ENCODE data around the gene TNFAIP2. TPM values are rescaled to one million over a fixed set of nuclear protein-coding genes. Genes with fewer than 3 reads are reported as not detected.

The TNFAIP2 gene
- total RNA-seq, 4 donors from 2014 or later, result 14.8 to 72.9 (median 22.3) TPM

GRCh38 chr14:103137689-103138300, 14.5 kb downstream of the TNFAIP2 start:
- no peak for DNase-seq
- peaks cover 0 to 23% of the 10 kb centered on the region in 2 donors for H3K36me3 ChIP-seq
- no peaks in the 10 kb centered on the region for H3K27me3 ChIP-seq
- no peak overlapping the region for H3K4me3 ChIP-seq
- H3K27ac ChIP-seq, result peak overlapping the region in 3 of 4 donors; percentile 59 to 83 (median 74)
- no peak for ATAC-seq
- H3K9me3 ChIP-seq, result no peaks in the 10 kb centered on the region
- in situ Hi-C loops (cut with MboI; ENCODE audit: low sequenced_read_pairs in 4 of 4) (no loop called here), intact Hi-C loops (cut with DNase I; ENCODE audit: low total_unique reads) (no loop called here)
- H3K4me1 ChIP-seq, result peaks cover 2 to 7% of the 10 kb centered on the region in 2 donors
- TF ChIP-seq CTCF (IDR thresholded peaks at IDR 0.05 in 4 of 5, conservative IDR thresholded peaks at IDR 0.05 in 1 of 5) (no peak), POLR2A (IDR thresholded peaks at IDR 0.05) (no peak)

DNA sequence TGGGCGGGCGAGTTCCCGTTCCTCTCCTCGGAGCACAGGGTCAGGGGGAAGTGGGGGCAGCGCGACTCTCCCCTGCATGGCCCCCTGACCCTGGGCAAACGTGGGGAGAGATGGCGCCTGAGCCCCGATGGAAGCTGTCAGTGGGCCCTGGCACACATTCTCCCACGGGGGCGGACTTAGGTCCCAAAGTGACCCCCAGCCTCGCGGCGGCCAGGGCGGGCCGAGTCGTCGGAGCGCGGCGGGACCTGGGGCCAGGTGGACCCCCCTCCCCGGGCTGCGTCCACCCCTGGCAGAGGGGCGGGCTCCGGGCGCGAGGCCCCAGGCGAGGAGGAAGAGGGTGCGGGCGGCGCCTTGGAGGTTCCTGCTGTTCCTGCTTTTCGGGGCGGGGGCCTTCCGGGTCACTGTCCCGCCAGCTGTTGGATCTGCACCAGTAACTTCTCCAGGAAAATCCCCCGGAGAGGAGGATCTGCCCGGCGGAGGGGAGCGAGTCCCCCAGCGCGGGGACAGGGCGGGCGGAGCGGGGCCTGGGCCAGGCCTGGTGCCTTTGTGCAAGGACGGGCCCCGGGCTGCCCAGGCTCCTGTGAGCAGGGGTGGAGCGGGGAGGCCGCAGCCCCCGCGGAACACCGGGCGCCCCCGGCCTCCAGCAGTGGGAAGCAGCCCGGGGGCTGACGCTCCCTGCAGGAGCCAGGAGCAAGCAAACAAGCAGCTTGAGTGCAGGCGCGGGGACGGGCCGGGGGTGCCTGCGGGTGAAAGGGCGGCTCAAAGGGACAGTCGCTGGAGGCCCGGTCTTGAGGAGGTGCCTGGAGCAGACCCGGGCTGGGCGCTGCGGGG, 15.3 kb downstream of the TNFAIP2 start:
- in situ Hi-C loops (cut with MboI; ENCODE audit: low sequenced_read_pairs in 4 of 4), result no loop called here
- Histone ChIP-seq H3K36me3 (peaks cover 0 to 16% of the 10 kb centered on the region in 2 donors), H3K27me3 (no peaks in the 10 kb centered on the region), H3K9me3 (no peaks in the 10 kb centered on the region), H3K4me3 (peak overlapping the region in 2 of 4 donors; percentile 22 to 35), H3K27ac (peak overlapping the region in 2 of 4 donors; percentile 74 to 83), H3K4me1 (peaks cover 2 to 7% of the 10 kb centered on the region in 2 donors)
- TF ChIP-seq POLR2A (IDR thresholded peaks at IDR 0.05), result no peak
- DNase-seq (no peak), ATAC-seq (no peak)
- intact Hi-C loops (cut with DNase I; ENCODE audit: low total_unique reads), result no loop called here

DNA sequence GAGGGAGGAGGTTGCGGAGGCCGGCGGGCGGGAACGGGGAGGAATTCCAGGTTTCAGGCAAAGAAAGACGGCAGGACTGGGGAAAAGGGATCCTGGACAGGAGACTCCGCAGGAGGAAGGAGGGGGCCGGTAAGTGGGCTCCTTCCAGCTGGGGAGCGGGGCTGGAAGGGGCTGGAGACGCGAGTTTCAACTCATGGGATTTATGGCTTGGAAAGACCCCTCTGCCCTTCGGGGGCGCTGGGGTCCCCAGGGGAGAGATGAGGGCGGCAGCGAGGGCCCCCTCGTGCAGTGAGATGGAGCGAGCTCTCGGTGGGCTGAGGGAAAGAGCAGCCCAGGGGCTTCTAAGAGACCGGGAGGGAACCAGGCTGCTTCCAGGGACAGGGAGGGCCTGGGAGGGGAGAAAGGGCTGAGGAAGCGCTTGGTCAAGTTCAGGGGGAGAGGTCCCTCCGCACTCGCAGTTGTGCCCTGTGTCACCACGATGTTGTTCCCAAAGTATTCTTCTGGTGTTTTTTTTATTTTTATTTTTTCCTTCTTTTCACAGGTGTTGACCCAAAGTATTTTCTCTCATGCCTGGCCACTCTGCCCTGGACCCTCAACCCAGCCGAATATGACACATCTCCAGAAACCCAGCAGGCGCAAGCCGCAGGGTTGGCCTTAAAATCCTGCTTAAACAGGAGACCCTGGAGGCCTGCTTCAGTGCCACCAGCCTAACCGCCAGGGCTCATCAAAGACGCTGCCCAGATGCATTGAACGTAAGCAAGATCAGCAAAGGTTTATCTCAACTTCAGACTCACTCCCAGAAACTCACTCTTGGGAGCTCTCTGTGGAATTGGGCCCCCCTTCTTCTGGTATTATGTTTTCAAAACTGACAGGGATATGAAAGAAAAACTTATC, 16.1 kb downstream of the TNFAIP2 start:
- DNase-seq (no peak), ATAC-seq (no peak)
- Histone ChIP-seq H3K27me3 (no peaks in the 10 kb centered on the region), H3K27ac (no peak overlapping the region), H3K36me3 (peaks cover 0 to 10% of the 10 kb centered on the region in 2 donors), H3K4me3 (peak overlapping the region in 2 of 4 donors; percentile 22 to 35), H3K4me1 (peaks cover 2 to 7% of the 10 kb centered on the region in 2 donors), H3K9me3 (no peaks in the 10 kb centered on the region)
- no peak for TF ChIP-seq CTCF (IDR thresholded peaks at IDR 0.05 in 4 of 5, conservative IDR thresholded peaks at IDR 0.05 in 1 of 5)
- no peak for TF ChIP-seq POLR2A (IDR thresholded peaks at IDR 0.05)
- in situ Hi-C loops (cut with MboI; ENCODE audit: low sequenced_read_pairs in 4 of 4) (no loop called here), intact Hi-C loops (cut with DNase I; ENCODE audit: low total_unique reads) (no loop called here)

- Histone ChIP-seq H3K27ac (no peak overlapping the region), H3K27me3 (no peaks in the 10 kb centered on the region), H3K4me3 (no peak overlapping the region), H3K4me1 (peaks cover 2 to 7% of the 10 kb centered on the region in 2 donors), H3K9me3 (no peaks in the 10 kb centered on the region), H3K36me3 (no peaks in the 10 kb centered on the region)
- intact Hi-C loops (cut with DNase I; ENCODE audit: low total_unique reads) (loop anchor here (1.0 kb wide), 1 partner anchor 35 kb away; no protein-coding TSS in a partner anchor), in situ Hi-C loops (cut with MboI; ENCODE audit: low sequenced_read_pairs in 4 of 4) (no loop called here)
- no peak for TF ChIP-seq CTCF (IDR thresholded peaks at IDR 0.05 in 4 of 5, conservative IDR thresholded peaks at IDR 0.05 in 1 of 5)
- no peak for TF ChIP-seq POLR2A (IDR thresholded peaks at IDR 0.05)
- no peak for ATAC-seq
- no peak for DNase-seq
Measured at GRCh38 chr14:103140316-103141109, 17.3 kb downstream of the TNFAIP2 start.
